DLD1 (cell line): Measurements from ENCODE around the gene CRACDL.
"Not testable (repeated sequence)": the region's sequence is repeated elsewhere in the genome, so short reads cannot be mapped to it uniquely, and the experiment has no call there.

Experiments used
- in situ Hi-C: cut with HindIII; loops from 2 replicates; pipeline ENCODE4 v1.10.0; 2017; ENCODE audit warnings: low sequenced_read_pairs

Gene CRACDL

DNA sequence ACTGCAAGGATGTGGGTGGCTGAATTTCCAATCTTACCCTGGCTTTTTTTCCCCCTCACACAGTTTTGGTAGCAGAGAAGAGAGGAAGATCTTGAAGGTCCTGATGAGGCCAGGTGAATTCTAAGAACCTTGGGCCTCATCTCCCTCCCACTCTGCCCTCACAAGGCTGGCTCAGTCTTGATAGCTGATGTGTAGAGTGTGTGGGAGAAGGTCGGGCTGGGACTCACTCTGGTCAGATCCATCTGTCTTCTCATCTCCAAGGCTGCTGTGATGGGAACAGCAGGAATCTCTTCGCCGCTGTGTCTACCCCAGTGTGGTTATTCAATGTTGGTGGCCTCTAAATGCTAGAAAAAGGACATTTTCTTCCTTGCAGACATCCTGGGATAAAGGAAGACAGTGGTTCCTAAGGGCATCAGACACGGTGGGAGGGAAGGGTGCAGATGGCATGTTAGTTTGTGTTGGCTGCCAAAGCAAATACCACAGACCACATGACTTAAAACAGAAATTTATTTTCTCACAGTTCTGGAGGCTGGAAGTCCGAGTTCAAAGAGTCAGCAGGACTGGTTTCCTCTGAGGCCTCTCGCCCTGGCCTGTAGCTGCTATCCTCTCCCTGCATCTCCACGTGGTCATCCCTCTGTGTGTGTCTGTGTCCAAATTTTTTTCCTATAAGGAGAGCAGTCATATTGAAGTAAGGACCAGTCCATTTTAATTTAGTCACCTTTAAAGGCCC, 167.5 kb downstream of the CRACDL start:
- in situ Hi-C loops = no loop called here

DNA sequence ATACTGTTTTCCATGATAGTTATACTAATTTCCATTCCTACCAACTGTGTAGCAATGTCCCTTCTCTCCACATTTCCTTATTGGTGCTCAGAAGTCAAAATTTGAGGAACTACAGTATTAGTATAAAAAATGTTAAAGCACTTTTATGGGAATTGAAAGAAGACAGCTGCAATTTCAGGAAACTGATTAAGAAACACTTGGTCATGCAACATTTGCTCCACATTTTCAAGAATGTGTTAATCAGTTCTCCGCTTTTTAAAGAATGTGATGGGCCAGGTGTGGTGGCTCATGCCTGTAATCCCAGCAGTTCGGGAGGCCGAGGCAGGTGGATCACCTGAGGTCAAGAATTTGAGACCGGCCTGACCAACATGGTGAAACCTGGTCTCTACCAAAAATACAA, 171.5 kb downstream of the CRACDL start:
- in situ Hi-C loops = no loop called here

DNA sequence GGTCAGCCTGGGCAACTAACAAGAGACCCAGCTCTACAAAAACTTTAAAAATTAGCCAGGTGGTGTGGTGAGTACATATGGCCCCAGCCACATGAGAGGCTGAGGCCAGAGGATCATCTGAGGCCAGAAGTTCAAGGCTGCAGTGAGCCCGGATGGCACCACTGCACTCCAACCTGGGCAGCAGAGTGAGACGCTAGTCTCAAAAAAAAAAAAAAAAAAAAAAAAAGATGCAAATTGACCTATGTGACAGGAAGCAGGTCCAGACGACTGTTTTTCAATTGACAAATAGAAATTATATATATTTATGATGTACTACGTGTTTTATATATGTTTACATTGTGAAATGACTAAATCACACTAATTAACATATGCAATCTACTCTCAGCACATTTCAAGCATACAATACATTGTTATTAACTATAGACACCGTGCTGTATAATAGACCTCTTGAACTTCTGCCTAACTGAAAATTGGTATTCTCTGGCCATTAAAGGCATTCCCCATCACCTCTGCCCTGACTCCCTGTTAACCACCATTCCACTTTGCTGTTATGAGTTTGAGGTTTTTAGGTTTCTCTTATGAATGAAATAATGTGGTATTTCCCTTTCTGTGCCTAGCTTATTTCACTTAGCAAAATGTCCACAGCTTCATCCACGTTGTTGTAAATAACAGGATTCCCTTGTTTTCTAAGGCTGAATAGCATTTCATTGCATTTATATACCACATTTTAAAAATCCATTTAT, 172.6 kb downstream of the CRACDL start:
- in situ Hi-C loops = no loop called here

- in situ Hi-C loops = no loop called here
These were observed 174.1 kb downstream of the CRACDL start for GRCh38 chr2:98761909-98762308.

DNA sequence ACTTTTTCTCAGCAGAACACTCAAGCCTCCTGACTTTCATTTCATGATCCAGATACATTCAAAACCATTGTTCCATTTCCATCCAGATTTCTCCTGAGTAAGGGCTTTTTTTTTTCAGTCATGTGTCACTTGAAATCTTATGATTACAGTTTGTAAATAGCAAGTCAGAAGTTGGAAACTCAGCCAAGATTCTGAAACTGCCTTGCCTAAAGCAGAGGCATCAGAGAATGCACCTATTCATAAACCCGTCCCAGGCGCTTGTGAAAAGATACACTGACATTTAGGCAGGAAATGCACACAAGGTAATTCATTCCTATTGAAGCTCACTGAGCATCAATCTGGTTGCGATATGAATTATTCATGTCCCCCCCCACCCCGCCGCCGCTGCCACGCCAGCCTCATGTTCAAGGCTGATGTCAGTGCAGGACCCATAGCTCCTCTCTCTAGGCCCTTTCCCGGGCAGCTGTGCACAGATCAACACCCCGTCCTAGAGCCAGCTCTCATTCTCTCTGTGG, 174.7 kb downstream of the CRACDL start:
- in situ Hi-C loops = no loop called here

GRCh38 chr2:98759827-98760625, 176.0 kb downstream of the CRACDL start:
- in situ Hi-C loops = no loop called here

- in situ Hi-C loops = no loop called here
These were observed 176.7 kb downstream of the CRACDL start for GRCh38 chr2:98759338-98759737.

- in situ Hi-C loops = no loop called here
These were observed 178.1 kb downstream of the CRACDL start for GRCh38 chr2:98757904-98758421.

- in situ Hi-C loops = no loop called here
These were observed 182.2 kb downstream of the CRACDL start for GRCh38 chr2:98753801-98754200.

GRCh38 chr2:98752711-98753110, 183.3 kb downstream of the CRACDL start:
- in situ Hi-C loops = not testable (repeated sequence)

DNA sequence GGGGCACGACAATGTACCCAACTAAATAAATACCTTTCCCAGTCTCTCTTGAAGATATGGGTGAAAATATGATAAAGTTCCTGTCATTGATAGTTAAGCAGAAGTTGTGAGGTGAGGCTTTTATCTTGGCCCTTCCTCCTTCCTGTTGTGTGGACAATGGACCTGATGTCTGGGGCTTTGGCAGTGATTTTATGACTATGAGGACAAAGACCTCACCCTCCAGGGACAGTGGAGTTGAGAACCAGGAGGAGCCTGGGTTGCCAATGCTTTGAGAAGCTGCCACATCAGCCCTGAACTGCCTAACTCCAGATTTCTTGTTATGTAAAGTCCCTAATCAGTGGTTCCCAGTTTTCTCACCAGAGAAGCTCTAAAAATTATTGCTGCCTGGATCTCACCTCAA, 184.3 kb downstream of the CRACDL start:
- in situ Hi-C loops = no loop called here

GRCh38 chr2:98750593-98751282, 185.3 kb downstream of the CRACDL start:
- in situ Hi-C loops = no loop called here

DNA sequence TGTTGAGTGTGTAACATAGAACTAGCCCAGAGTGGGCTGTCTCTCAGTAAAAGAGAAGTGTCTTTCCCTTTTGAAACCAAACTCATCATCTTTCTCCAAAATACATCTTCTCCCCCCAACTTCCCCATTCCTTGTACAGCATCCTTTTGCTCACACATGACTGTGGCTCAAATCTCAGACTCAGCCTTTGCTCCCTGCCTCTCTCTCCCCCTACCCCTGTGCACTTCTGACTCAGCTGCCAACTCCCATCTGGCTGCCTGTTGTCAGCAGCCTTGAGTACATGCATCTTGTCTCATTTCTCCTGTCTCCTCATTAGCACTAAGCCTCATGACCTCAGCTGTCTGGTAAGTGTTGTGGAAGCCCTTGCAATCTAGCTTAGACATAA, 187.0 kb downstream of the CRACDL start:
- in situ Hi-C loops = loop anchor here (25.0 kb wide), 1 partner anchor 88 kb away; no protein-coding TSS in a partner anchor

DNA sequence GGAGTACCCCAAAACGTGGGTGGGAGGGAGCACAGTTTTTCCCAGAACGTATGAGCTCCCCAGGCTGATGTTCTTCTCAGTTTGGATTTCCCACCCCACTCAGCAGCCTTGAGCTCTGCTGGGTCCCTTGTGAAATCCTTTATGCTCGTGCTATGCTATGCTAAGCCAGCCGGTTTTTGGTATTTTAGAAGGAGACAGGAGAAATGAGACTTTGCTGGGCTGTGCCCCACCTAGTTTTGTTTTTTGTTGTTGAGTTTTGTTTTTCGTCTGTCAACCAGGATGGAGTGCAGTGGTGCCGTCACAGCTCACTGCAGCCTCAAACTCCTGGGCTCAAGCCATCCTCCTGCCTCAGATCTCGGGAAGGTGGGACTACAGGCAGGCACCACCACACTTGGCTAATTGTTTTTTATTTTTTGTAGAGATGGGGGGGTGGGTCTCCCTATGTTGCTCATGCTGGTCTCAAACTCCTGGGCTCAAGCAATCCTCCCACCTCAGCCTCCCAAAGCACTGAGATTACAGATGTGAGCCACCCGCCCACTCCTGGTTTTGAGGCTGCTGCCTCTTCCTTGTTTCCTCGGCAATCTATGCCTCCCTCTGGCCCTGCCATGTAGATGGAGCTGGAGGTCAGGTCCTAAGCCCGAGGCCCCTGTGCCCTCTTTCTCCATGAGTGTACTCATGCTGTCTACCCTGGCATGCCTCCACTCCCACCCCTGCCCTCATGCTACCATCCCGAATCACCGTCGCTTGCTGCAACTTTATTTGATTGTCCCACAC, 187.5 kb downstream of the CRACDL start:
- in situ Hi-C loops = loop anchor here (25.0 kb wide), 1 partner anchor 89 kb away; no protein-coding TSS in a partner anchor

- in situ Hi-C loops = loop anchor here (25.0 kb wide), 1 partner anchor 89 kb away; no protein-coding TSS in a partner anchor
These were observed 188.1 kb downstream of the CRACDL start for GRCh38 chr2:98747888-98748287.

DNA sequence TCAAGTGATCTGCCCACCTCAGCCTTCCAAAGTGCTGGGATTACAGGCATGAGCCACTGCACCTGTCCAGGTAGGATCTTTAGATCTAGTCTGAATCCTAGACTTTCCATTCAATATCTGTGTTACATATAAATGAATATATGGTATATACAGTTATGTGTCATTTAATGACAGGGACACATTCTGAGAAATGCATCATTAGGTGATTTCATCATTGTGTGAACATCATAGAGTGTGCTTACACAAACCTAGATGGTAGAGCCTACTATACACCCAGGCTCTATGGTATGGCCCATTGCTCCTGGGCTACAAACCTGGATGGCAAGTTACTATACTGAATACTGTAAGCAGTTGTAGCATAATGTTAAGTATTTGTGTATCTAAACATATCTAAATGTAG, 189.6 kb downstream of the CRACDL start:
- in situ Hi-C loops = loop anchor here (25.0 kb wide), 1 partner anchor 91 kb away; no protein-coding TSS in a partner anchor

DNA sequence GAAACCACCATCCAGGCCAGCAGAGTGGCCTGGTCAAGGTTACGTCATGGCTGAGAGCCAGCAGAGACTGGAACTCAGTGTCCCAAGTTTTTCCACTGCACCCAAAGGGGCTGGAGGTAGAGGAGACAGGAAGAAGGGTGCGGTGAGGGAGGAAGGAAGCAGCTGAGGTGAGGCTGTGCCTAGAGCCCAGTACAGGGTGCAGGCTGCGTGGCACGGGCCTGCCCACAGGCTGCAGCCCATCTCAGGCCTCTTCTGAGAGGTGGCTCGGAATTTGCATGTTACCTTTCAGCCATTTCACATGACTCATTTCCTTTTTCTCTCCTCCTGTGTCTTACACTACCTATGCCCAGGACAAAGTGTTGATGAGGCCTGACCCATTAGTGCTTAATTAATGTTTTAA, 191.4 kb downstream of the CRACDL start:
- in situ Hi-C loops = loop anchor here (25.0 kb wide), 1 partner anchor 93 kb away; no protein-coding TSS in a partner anchor
